Stimulated activated CD8-positive, alpha-beta memory T cell treated with anti-CD3 and anti-CD28 coated beads, Interleukin-7, amount 100 ng/mL, for 4 hours (primary cell): ENCODE results near the gene ARVCF.

Experiments used
- DNase-seq, 2 donors: peaks; one replicate each; pipeline ENCODE4 v3.0.0-alpha.2; 2020; ENCODE audit warnings: low read depth in 2 of 2

ARVCF gene

DNA sequence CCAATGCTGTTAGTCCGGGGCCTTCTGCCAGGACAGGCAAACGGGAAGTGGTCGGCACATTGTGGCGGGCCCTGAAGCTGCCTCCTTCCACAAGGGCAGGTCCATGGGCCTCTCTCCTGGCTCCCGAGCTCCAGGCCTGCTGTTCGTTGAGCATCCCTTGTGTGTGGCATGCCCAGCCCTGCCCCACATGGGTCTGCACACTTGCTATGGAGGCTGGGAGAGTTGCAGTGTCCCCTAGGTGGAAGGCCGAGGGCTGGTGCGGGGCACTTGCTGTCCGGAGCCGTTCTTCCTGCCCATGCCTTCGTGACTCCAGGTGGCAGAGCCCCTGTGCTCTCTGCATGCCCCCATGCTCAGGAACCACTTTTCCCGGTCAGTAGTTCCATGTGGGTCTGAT lies 37.4 kb upstream of the ARVCF start:
- no peak for DNase-seq

DNA sequence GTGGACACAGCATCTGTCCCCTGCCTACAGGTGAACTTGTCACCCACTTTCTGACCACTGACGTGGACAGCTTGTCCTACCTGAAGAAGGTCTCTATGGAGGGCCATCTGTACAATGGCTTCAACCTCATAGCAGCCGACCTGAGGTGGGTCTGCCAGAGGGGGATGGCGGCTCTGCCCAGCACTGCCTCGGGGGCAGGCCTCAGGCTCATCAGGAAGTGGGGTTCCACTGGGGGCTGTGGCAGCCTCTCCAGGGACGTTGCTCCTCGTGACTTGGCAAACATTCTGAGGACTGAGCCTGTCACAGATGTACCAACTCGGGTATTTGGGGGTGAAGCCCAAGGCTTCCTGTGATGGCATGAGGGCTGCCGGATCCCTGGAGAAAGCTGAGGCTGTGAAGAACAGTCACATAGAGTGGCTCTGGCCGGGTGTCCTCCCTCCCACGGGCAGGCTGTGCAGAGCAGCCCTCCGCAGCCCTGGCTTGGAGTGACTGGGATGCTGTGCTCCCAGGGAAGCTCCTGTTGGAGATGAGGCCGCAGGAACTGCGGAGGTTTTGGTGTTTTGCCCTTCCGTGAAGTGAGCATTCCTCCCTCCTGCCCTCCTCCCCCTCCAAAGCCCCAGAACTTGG lies 36.9 kb upstream of the ARVCF start:
- no peak for DNase-seq

DNA sequence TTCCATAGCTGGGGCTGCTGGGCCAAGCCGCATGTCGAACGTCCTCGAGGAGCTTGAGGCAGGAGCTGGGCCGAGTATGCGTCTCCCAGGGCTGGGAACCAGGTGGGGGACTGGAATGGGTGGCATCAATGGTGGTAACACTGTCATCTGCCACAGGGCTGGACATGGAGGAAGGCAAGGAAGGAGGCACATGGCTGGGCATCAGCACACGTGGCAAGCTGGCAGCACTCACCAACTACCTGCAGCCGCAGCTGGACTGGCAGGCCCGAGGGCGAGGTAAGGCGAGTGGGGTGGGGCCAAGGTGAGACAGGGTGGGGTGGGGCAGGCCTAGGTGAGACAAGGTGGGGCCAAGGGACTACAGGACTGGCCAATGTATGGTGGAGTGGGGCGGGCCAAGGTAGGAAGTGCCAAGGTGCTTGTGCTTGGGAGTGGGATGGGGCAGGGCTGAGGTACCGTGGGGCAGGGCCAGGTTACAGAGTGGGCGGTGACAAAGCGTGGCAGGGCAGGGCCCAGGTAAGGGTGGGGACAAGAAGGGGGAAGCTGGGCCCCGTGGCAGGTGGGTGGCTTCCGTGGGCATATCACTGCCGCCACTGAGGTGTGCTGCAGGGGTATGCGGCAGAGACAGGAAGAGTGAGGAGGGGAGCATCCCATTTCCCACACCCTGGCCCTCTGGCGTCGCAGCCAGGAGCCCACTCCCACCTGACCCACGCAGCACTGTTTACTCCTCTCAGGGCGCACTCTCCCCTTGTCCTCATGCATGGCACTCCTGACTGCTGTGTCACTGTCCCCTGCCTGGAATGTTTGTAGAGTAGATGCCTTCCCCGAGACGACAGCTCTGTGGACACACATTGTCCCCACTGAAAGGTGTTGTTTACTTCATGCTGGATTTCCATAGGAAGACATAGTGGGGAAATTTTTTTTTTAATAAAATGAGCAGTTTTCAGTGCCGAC lies 36.0 kb upstream of the ARVCF start:
- no peak for DNase-seq

DNA sequence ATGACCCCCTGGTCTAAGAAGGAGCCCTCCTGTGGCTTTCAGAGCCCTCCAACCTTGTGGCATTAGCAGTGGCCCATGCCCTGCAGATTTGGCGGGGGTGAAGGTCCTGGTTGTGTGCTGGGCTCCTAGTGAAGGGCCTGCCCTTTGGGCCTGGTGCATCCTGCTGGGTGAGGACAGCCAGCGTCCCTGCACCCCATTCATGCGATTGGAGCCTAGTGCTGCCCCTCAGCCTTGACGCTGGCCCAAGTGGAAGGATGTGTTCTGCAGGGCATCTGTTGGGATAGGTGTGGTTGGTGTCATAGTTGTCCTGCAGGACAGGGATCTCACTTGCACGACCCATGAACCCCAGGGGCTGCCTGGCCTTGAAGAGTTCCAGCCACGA lies 35.3 kb upstream of the ARVCF start:
- DNase-seq: no peak

DNA sequence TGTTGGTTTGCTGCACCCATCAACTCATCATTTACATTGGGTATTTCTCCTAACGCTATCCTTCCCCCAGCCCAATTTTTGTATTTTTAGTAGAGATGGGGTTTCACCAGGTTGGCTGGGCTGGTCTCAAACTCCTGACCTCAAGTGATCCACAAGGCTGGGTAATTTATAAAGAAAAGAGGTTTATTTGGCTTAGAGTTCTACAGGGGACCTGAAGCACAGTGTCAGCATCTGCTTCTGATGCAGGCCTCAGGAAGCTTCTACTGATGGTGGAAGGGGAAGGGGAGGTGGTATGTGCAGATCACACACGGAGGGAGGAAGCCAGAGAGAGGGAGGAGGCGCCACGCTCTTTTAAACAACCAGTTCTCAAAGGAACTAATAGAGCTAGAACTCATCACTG lies 30.1 kb upstream of the ARVCF start:
- DNase-seq: no peak

DNA sequence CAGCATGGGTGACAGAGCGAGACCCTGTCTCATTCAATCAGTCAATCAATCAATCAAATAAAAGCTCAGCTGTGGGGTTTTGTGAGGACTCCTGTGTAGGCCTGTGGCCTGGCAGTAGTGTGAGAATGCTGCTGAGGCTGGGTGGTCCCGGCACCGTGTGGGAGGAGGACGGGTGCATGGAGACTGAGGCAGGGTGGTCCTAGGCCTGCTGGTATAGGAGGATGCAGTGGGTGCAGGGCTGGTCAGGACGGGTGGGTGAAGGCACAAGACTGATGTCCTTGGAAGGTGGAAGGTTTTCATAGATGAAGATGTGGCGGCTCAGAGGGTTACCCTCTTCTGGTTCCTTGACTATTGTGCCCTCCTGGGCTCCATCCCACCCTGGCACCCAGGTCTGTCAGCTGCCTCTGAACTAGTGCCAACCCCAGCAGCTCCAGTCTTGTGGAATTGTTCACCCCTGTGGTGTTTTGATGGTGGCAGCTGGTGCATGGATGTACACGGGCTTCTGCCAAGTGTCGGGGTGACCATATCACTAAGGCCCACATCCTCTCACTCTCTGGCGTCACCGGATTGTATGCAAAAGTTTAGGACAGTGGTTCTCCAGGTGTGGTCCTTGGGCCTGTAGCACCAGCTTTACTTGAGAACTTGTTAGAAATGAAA lies 28.0 kb upstream of the ARVCF start:
- DNase-seq: no peak

DNA sequence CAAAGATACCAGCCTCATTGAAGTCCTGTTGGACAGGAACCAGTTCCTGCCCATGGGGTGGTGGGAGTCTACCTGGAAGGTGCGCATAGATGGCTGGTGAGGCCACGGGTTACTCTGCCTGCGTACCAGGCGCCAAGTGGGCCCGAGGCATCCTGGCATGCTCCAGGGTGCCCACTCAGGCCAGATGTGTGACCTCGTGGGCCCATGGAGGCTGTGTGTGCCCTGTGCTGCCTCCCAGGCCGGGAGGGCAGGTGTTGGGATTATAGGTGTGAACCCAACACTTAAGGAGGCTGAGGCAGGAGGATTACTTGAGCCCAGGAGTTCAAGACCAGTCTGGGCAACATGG lies 27.3 kb upstream of the ARVCF start:
- DNase-seq: no peak

DNA sequence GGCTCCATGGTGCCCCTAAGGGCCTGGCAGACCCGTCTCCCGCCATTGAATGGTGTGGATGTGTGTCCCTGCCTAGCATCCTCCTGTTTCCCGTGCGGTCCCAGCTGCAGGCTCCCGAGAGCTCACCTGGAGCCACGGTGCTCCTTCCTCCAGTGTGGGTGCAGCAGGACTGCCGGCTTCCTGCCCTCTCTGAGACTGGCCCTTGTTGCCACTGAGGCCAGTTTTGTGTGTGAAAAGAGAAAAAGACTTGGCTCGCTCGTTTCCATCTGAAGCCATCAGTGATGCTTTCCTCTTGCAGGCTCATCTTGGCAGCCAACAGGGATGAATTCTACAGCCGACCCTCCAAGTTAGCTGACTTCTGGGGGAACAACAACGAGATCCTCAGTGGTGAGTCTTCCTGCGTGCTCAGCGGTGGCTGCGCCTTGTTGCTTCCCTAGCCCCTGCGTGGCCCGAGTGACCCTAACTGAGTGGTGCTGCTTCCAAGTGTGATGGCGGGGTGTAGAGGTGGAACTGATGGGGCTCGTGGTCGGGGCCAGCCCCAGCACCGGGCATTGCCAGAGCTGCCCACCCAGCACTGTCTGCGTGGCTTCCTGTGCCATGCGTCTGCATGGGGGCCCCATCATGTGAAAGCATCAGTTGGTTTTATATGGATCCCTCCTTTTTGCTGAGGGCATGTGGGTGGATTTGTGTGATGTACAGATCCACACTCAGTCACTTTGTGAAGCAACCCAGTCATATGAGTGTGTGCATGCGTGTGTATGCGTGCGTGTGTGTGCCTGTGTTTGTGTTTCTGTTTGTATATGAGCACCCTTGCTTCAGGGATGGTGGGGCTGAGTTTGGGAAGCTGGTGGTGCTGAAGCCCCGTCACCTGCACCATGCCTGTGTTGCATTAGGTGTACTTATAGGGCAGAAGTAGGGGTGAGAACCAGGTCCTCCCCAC lies 26.7 kb upstream of the ARVCF start:
- DNase-seq: no peak

DNA sequence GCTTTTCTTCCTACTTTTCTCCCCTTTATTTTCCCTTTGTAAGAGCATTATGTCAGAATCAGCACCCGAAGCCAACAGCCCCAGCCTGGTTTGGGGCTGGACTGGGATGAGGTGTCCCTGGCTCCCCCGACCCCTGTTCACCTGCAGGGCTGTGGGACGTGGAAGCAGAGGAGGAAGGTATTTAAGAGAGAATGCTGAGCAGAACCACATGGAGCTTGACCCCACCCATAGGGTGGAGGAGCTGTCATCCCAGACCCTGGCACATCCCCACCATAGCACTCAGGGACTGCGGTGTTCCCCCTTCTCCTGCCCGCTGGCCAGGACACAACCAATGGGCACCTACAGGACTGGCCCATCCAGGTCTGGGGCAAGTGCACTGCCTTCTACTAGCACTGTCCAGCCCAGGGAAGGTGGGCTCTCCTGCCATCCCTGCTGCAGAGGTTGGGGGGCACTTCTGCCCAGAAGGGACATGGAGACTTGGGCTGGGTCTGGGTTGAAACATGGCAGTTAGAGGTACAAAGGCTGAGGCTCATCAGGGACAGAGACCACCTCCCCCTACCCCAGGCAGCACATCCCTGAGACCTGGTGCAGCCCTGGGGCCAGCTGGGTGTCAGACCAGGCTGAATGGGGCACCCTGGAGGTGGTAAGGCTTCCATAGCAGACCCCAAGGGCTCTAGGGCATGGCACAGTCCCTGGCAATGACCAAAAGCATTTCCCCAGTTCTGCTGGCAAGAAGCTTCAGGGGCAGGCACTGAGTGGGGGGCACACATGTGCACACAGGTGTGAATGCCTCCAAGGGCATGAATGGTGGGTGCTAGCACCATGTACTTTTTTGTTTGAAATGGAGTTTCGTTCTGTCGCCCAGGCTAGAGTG lies 23.9 kb upstream of the ARVCF start:
- no peak for DNase-seq

DNA sequence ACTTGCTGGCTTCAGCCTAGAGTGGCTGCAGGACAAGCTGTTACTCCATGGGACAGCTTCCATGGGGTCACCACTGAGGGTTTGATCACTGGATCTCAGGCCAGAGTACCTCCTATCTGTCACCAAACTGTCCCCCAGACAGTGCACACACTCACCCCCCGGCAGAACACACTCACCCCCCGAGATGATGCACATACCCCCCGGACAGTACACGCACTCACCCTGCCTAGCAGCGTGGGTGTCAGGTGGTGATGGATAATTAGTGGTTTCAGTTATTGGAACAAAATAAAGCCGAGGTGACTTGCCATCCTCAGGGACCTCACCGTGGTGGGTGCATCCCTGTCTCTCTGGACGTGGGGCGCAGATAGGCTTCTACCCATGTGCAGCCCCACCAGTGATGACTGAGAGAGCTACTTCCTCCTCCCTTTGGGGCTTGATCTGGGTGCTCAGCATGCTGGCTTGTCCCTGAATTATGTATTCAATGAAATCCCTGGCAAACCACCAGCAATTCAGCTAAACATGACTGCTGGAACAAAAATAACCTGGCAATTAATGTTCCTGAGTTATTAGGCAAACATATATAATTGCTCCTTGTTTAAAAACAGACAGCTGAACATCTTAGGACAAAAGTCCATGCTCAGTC lies 23.2 kb upstream of the ARVCF start:
- DNase-seq: no peak

DNA sequence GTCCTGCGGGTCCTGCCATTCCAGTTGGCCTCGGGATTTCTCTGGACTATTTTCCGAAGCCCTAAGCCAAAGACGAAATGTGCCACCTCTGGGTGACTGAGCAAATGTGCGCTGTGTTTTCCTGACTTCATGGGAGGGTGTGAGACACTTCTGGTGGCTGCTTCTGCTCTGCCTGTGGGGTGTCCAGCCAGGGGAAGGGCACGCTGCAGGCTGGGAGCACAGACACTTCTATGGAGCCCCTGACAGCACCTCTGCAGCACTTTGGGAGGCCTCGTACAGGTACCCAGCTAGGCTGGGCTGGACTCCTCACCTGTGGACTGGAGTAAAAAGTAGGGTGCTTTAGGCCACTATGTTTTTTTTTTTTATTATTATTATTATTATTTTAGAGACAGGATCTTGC lies 22.0 kb upstream of the ARVCF start:
- no peak for DNase-seq

DNA sequence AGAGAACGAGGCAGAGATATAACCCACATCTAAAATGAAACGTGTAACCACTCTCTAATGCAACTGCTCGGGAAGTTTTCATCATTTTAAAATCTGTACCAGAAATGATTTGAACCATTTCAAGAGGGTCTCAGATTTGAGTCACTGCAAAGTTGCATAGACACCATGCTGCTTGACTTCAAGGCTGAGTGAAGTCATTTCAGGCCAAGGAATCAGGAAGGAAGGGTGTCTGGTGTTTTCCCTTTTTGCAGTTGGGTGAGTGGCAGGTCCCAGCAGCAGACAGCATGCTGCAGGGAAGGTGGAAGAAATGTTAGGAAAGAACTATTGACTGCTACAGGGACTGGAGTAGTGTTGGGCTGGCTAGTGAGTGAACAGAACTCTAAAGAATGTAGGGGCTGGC lies 20.8 kb upstream of the ARVCF start:
- no peak for DNase-seq

DNA sequence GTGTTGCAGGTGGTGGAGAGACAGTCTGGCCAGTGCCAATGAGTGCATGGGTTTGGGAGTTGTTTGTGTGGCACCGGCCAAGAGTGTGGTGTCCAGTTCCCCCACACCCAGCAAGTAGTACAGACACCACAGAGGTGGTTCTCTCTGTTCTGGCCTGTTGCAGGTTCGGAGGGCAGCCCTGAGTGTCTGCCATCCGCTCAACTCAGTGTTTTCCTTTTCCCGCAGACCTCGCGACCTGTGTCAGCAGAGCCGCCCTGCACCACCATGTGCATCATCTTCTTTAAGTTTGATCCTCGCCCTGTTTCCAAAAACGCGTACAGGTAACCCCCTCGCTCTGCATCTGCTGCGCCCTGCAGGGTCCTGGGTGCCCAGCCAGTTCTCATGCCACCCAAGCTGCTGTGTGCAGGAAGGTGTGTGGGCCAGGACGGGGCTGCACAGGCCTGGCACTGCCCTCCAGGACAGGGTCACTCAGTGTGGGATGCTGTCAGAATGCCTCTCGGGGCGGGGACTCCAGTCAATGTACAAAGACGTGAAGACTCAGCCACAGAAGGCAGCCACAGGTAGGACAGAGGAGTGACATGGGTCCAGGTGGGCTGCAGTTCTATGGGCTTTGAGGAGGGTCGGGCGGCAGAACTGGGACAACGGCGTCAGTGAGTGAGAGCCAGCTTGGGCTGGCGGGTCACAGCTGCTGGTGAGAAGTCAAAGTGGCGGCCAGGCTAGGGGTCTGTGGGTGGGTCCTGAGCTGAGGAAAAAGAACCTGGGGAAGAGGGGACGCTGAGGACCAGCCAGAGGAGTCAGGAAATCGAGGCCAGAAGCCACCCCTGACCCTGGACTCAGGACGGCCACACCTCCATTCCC lies 20.1 kb upstream of the ARVCF start:
- DNase-seq: no peak

DNA sequence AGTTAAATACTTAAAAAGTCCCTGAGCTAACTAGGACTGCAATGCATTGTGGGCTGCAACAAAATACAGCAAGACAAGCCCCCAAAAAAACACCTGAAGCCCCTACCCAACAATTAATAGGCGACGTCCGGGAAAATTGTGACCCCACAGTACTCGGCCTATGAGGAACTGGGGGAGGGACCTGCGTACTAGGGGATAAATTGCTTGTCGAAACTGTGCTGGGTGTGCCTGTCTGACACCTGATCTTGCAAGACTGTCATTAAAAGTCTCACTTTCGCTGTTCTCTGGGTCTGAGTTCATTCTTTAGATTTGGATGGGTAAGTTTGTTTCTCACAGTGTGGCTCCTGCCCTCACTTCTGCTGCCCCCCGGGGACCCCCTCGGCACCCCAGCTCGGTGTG lies 19.5 kb upstream of the ARVCF start:
- no peak for DNase-seq

DNA sequence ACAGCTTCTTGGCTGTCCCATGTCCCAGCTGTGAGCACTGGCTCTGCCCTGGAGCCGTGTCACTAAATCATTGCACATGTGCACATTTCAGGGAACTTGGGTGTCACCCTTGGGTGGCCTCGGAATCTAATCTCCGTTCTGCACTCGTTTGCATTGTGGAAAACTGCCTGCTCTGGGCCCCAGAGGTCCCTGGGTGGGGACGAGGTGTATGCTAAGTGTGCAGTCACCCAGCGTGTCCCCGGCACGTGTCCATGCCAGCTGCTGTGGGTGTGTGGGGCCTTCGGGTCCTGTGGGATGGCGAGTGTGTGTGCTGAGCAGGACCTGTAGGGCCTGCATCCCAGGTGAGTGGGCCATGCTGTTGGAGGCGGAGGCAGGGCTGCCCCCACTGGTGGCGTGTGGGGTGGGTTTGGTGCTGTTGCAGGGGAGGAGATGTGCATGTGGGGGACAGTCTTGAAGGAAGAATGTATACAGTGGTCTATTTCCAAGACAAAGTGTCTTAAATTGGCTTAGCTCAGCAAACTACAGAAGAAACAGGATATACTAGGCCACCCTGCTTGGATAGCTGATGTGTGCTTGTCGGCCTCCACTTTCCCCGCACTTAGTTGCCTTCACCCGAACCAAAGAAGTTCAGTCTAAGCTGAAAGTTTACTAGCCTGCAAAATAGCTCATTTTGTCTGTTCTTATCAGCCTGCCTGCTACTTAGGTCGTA lies 18.9 kb upstream of the ARVCF start:
- no peak for DNase-seq

DNA sequence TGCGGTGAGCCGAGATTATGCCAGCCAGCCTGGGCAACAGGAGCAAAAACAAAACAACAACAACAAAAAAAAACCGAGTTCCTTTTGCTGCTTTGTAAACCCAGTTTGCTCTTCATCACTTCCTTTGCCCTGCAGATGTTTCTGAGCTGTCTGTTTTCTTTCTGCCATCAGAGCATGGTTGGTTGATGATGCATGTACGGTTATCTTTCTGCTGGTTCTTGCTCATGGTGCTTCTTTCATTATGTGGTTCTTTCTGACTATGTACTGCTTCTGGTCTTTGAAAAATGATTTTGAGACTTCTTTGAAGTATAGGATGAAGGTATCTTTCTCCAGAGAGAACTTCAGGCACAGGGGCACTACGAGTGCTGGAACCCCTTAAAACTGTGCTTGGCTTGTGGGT lies 17.5 kb upstream of the ARVCF start:
- no peak for DNase-seq

DNA sequence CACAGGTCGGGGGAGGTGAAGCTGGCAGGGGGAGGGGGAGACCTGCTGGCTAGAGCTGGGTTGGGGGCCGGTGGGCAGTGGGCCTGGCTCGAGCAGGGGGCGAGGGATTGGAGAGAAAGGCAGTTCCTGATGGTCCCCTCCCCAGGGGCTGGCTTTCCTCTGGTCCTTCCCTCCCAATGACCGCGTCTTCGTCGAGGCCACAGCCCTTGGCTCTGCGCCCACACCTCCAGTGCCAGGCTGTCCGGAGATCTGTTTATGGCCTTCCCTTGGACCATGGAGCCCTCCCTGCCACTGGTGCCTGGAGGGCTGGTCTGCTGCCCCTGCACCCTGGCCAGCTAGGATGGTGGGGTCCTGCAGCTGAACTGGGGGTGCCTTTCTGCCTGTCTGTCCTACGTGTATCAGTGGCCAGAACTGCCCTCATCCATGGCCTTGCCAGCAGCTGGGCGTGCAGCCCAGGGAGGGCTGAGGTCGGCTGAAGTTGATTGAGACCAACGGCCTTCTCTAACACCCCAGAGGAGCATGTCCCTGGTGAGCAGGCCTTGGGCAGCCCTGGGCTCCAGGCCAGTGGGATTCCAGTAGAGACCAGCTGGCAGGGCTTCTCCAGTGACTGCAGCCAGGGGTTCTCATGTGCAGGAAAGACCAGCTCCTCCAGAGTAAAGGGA lies 16.6 kb upstream of the ARVCF start:
- DNase-seq: no peak

DNA sequence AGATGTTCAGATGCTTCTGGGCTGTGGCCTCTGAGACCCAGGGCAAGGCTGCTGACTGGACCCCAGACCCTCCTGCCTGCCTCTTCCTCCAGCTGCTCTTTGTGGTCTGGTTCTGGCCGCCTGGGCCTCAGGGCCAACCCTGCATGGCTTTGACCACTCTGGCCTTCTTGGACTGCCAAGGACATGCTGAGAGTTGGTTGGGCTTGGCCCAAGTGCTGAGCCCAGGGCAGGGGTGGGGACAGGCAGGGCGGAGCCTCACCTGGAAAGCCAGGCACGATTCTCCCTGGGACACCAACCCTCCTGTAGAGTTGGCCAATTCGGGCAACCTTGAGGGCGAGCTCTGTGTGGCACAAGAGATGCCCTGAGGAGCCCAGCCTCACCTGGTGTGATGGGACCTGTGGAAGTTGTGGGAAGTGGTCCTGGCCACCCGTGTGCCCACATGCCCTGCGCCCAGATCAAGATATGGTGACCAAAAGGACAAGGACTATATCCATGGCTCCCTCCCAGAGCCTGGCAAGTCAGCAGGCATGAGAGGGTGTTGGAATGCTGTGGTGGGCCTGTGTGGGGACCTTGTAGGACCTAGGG lies 15.9 kb upstream of the ARVCF start:
- DNase-seq: no peak
